GM19395 (cell line): ENCODE results near the gene SHISA5.
"Not testable (repeated sequence)": the region's sequence is repeated elsewhere in the genome, so short reads cannot be mapped to it uniquely, and the experiment has no call there.

Source experiments
- ATAC-seq: cut with Tn5 transposase; IDR thresholded peaks from one replicate; pipeline ENCODE4 v1.9.1; 2021; ENCODE audit warnings: mild to moderate bottlenecking, moderate library complexity; ENCODE audit not compliant: unreplicated experiment

SHISA5 gene

GRCh38 chr3:48461767-48462166 lies 42.2 kb downstream of the SHISA5 start:
- not testable (repeated sequence) for ATAC-seq

GRCh38 chr3:48460517-48460902 lies 43.5 kb downstream of the SHISA5 start:
- ATAC-seq = no peak

DNA sequence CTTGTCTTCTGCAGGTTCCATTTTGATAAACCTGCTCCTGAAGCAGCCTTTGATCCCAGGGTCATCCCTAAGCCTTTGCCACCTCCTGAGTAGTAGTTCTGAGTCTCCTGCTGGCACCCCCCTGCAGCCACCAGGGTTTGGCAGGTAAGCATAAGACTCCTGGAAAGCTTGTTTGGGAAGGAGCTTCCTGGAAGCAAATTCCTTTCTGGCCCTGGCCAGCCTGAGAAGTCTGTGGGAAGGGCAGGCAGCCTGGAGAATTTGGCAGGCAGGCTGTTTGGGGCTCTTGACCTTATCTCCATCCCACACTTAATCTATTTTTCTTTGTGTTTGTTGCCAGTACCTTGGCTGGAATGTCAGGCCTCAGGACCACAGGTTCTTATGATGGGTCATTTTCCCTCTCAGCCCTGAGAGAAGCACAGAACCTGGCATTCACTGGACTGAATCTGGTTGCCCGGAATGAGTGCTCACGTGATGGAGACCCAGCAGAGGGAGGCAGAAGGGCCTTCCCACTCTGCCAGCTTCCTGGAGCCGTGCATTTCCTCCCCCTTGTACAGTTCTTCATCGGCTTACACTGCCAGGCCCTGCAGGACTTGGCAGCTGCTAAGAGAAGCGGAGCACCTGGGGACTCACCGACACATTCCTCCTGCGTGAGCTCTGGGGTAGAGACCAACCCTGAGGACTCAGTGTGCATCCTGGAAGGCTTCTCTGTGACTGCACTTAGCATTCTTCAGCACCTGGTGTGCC lies 44.0 kb downstream of the SHISA5 start:
- ATAC-seq = no peak

DNA sequence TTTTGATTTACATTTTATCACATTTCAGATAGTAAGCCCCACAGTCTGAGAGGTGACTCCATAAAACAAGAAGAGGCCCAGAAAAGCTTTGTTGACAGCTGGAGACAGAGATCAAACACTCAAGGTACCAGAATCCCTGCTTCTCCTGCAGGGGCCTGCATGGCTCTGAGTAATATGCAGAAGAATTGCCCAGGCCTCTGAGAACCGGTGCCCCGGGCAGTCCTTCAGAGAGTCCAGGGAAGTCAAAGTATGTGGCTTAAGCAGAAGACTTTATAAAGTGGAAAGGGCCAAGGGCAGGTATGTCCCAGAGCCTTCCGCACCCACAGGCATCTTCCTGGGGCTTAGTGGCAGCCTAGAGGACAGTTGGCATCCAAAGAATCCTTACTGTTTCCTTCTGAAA lies 44.6 kb downstream of the SHISA5 start:
- no peak for ATAC-seq

DNA sequence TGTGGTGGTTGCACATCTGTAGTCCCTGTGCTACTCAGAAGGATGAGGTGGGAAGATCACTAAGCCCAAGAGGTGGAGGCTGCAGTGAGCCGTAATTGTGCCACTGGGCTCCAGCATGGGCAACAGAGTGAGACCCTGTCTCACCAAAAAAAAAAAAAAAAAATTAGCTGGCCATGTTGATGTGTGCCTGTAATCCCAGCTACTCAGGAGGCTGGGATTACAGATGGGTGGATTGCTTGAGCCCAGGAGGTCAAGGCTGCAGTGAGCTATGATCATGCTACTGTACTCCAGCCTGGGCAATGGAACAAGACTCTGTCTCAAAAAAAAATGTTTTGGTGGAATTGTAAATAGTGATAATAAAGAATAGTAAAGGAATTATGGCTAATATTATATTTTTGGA lies 47.5 kb downstream of the SHISA5 start:
- ATAC-seq = no peak

DNA sequence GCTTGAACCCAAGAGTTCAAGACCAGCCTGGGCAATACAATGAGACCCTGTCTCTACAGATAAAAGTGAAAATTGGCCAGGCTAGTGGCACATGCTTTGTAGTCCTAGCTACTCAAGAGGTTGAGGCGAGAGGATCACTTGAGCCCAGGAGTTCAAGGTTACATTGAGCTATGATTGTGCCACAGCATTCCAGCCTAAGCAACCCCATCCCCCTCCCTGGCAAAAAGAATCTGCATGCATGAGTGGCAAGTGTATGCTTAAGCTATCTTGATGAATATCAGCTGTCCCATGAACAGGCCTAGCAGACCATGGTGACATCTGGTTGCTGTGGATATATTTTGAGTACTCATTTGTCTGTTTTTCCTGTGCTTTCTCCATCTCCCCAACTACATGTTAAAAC lies 52.7 kb downstream of the SHISA5 start:
- no peak for ATAC-seq

DNA sequence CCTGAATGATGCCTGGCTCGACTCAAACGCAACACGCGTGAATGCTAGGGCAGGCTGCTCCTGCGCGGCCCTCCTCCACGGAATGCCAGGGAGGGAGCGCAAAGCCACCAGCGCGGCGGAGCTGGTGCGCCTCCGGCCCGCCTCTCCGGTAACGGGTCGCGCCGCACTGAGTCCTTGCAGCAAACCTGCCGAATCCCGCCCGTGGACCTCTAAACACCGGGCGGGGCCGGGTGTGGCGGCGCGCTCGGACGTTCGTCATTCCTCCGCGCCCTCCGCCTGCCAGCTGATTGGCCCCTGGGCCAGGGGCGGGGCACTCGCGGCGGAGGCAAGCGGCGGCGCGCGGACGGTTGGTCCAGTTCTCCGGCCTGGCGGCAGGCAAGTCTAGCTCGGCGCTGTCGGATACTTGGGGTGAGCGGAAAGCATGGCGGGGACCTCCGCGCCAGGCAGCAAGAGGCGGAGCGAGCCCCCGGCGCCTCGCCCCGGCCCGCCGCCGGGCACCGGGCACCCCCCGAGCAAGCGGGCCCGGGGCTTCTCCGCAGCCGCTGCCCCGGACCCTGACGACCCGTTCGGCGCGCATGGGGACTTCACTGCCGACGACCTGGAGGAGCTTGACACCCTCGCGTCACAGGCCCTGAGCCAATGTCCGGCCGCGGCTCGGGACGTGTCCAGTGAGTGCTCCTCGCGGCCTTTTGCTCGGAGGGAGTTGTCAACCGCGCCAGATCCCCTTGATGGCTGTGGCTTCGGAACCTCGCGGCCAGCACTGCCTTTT lies 57.4 kb downstream of the SHISA5 start, which contains the start of gene ATRIP:
Gene ATRIP, plus strand, starts transcription at position 313 of the 769 bp plus-strand sequence. Its CDS starts 109 bp downstream, at position 422.
- peak; percentile 84 for ATAC-seq

GRCh38 chr3:48446043-48446424 lies 57.9 kb downstream of the SHISA5 start:
- ATAC-seq = no peak

- ATAC-seq = no peak
These were observed 58.6 kb downstream of the SHISA5 start for GRCh38 chr3:48445277-48445882.

DNA sequence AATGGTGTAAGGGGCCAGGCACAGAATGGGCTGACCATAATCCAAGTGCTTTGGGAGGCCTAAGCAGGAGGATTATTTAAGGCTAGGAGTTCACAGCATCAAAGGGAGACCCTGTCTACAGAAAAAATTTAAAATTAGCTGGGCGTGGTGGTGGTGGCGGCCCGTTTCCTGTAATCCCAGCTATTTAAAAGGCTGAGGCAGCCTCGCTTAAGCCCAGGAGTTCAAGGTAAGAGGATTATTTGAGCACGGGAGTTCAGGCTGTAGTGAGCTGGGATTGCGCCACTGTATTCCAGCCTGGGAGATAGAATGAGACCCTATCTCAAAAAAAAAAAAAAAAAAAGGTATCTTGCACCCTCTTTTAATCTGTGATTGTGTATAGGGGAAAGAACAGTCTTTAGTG lies 62.0 kb downstream of the SHISA5 start:
- ATAC-seq = no peak

DNA sequence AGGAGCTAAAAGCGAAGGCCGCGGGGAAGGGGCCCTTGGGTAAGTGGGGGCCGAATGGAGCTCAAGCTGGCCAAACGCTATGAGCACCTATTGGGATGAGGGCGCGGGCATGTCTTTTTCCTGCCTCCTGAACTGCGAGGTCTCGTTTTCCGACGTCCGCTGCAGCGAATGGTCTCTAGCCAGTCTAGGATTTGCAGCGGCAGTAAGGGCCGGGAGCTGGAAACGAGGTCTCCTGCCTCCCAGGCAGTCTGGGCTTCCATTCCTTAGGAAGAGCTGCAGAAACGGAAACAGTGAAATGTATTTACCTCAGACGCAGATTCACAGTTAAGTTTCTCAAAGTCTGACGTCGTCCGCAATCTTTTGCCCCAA lies 63.4 kb downstream of the SHISA5 start:
- ATAC-seq = no peak

DNA sequence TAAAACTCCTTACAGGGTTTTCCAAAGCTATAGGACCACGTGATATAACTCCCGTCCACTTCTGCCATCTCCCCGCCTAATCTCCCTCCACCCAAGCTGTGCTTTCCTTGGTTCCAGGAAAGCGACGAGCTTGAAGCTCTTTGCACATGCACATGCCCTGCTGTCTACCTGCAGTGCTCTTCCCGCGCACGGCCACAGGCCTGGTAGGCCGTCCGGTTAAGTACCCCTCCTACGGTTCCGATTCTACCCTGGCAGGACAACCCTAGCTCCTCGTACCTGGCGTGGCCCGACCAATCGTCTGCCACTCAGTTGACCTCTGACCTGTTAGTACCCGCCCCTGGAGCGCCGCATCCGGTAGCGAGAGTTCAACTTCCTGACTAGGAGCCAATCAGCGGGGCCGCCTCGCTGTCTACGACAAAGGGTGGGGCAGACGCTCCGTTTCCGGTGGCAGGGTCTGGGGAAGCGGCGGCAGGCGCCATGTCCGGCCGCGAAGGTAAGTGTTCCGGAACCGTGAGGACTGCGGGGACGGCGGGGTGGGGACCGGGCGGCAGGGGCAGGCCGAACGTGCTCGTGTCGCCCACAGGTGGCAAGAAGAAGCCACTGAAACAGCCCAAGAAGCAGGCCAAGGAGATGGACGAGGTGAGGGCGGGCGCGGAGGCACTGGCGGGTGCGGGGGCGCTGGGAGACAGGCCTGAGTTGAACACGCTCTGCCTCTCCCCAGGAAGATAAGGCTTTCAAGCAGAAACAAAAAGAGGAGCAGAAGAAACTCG lies 64.0 kb downstream of the SHISA5 start, which contains the start of the genes CCDC51 and TMA7:
Gene CCDC51, minus strand, starts transcription at position 300 of the 770 bp plus-strand sequence. CDS start 4,991 bp downstream, outside the sequence.
Gene TMA7, plus strand, starts transcription at position 438 of the 770 bp plus-strand sequence. Its CDS starts 40 bp downstream, at position 478.
- ATAC-seq = peak; percentile 92

- no peak for ATAC-seq
These were observed 66.2 kb downstream of the SHISA5 start for GRCh38 chr3:48437812-48438211.

- no peak for ATAC-seq
These were observed 67.1 kb downstream of the SHISA5 start for GRCh38 chr3:48436855-48437254.

DNA sequence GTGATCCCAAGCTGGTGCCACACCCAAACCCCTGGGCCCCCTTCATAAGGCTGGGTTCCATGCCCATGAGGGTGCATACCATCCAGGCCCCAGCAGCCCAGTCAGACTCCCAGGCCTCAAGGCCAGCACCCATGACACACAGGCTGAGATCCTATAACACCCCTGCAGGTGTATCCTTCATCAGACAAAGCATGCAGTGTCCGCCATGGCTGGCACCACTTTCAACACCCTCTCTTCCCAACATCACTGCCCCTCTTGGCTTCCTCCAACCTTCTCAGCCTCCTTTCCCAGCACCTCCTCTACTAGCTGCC lies 67.5 kb downstream of the SHISA5 start:
- ATAC-seq = no peak

DNA sequence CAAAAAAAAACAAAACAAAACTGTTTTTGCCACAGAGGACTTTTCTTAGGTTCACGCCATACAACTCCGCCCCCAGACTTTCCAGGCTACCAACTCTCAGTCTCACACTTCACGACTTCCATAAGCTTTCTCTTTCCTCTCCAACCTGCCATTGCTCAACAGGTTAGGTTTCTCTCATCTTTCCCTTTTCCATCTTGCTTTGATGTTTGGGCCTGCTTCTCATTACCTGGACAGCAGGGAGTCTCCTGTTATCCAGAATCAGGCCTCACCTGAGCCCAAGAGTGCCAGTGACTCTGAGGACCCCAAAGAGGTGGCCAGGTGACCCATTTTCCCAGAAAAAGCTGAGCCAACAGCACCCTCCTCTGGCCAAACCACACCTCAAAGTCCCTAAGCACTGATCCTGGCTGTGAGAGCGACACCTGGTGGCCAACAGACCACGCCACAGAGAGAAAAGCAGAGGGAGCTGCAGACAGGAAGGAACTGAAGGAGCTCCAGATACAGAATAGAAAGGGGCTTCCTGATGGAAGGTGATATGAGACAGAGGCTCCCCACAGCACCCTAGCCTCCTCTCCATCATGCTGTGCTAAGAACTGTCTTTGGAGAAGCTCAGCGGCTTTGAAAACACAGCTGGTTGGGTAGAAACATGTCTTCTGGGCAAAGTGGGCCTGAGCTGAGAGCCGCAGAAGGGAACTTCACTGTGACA lies 68.0 kb downstream of the SHISA5 start:
- no peak for ATAC-seq

- ATAC-seq = no peak
These were observed 68.8 kb downstream of the SHISA5 start for GRCh38 chr3:48435223-48435595.

DNA sequence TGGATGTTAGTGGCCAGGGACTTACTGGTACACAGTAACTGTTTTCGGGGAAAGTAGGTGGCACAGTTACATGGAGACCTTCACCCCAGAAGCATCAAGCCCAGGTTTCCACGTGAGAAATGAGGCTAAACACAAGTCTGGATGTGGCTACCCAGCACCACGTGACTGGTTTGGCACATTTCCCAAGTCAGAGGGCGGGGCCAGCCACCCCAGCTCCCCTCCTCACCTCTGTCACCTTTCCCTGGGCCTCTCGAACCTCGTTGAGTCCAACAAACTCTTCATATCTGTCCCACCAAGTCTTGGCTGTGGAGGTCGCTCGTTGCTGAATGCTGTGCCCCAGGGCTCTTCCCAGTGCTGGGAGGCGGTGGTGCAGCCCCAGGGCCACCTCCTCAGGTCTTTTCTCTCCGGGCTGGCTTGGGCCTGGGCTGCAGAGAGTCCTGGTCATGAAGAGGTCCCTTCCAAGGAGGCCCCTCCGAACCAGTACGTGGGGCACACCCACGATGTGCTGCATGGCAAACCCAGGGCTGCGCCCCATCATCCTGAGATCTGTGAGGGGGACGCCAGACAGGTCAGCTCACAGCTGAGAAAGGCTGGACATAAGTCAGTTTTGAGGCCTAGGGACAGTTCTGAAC lies 69.3 kb downstream of the SHISA5 start:
- ATAC-seq = no peak

DNA sequence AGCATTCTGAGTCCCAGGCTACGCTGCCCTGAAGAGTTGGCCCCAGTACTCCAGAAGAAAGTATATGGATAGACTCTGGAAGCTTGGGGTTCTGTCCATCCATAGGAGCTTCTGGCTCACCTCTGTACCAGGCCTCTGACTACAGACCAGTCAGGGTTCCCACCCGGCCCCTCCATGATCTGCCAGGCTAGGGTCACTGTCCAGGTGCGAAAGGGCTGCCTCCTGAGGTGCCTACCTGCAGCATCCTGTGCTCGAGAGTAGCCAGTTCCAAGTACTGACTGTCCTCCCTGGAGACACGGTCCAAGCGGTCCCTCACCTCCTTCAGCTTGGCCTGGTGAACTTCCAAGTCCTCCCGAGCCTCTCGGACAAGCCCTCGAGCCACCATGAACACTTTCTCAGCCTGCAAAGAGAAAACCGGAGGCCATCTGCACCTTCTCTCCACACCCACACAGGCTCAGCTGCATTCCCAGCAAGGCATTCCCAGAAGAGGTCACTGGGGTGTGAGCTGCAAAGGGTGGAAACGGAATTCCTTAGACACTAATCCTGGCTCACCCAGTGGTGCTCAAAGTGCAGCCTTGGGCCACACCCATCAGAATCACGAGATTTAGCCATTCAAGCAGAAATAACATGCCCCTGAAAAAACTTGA lies 70.4 kb downstream of the SHISA5 start:
- no peak for ATAC-seq
